Hepatocyte (in vitro differentiated cells): ENCODE measurements around the gene SLCO2A1. TPM values are rescaled to one million over a fixed set of nuclear protein-coding genes. Genes with fewer than 3 reads are reported as not detected.

Source experiments
- DNase-seq: peaks from one replicate; pipeline ENCODE4 v3.0.0-alpha.2; 2016; ENCODE audit warnings: low spot score
- H2AFZ ChIP-seq: fragments of 200-600 bp; sonication (generic); 2 replicates; pipeline ENCODE4 v1.6.0; 2016; ENCODE audit warnings: antibody characterized with exemption, mild to moderate bottlenecking
- H3K27ac ChIP-seq: fragments of 200-600 bp; sonication (generic); 2 replicates; pipeline ENCODE4 v1.5.1; 2016; ENCODE audit warnings: mild to moderate bottlenecking
- H3K27me3 ChIP-seq: fragments of 200-600 bp; sonication (generic); 2 replicates; pipeline ENCODE4 v1.6.1; 2016
- H3K36me3 ChIP-seq: fragments of 200-600 bp; sonication (generic); replicated peaks from 2 replicates; pipeline ENCODE4 v1.5.1; 2016; ENCODE audit warnings: low read depth; ENCODE audit not compliant: insufficient read depth
- H3K4me1 ChIP-seq: fragments of 200-600 bp; sonication (generic); 2 replicates; pipeline ENCODE4 v1.5.1; 2016; ENCODE audit warnings: mild to moderate bottlenecking, moderate library complexity; ENCODE audit not compliant: insufficient read depth
- H3K4me2 ChIP-seq: fragments of 200-600 bp; sonication (generic); 2 replicates; pipeline ENCODE4 v1.6.0; 2016
- H3K4me3 ChIP-seq: fragments of 200-600 bp; sonication (generic); 2 replicates; pipeline ENCODE4 v1.5.1; 2016; ENCODE audit warnings: mild to moderate bottlenecking
- H3K79me2 ChIP-seq: fragments of 200-600 bp; sonication (generic); 2 replicates; pipeline ENCODE4 v1.6.0; 2017; ENCODE audit warnings: mild to moderate bottlenecking
- H3K9me2 ChIP-seq: fragments of 200-600 bp; sonication (generic); replicated peaks from 2 replicates; pipeline ENCODE4 v1.6.0; 2017; ENCODE audit warnings: mild to moderate bottlenecking; ENCODE audit not compliant: insufficient read depth
- H3K9me3 ChIP-seq: fragments of 200-600 bp; sonication (generic); 2 replicates; pipeline ENCODE4 v1.5.1; 2016; ENCODE audit warnings: low read depth, mild to moderate bottlenecking
- H4K20me1 ChIP-seq: fragments of 200-600 bp; sonication (generic); 2 replicates; pipeline ENCODE4 v1.6.0; 2016; ENCODE audit warnings: mild to moderate bottlenecking; ENCODE audit not compliant: insufficient read depth, poor library complexity, severe bottlenecking
- CTCF ChIP-seq: fragments of 200-600 bp; sonication (generic); IDR thresholded peaks from 2 replicates; pipeline ENCODE4 v1.5.1; 2016; ENCODE audit warnings: antibody characterized with exemption, mild to moderate bottlenecking; ENCODE audit not compliant: poor library complexity
- EZH2 ChIP-seq: fragments of 200-600 bp; sonication (generic); IDR thresholded peaks from 2 replicates; pipeline ENCODE4 v1.6.1; 2016; ENCODE audit warnings: antibody characterized with exemption, mild to moderate bottlenecking, borderline replicate concordance
- EZH2phosphoT487 ChIP-seq: fragments of 200-600 bp; sonication (generic); IDR thresholded peaks from one replicate; pipeline ENCODE4 v1.6.1; 2018; ENCODE audit warnings: antibody characterized with exemption, mild to moderate bottlenecking, low read depth, moderate library complexity; ENCODE audit not compliant: unreplicated experiment, severe bottlenecking
- WGBS: methylation state at CpG from one replicate; pipeline ENCODE4 v1.1.6; 2016; ENCODE audit warnings: low lambda C conversion rate; ENCODE audit errors: missing lambda C conversion rate; 5-methylcytosine and 5-hydroxymethylcytosine counted together
- polyA plus RNA-seq: library from polyadenylated mRNA; unstranded; fragments of >200 nt; fragmentation: Nextera tagmentation; extraction: Ambion mirVana; gene quantifications from 2 replicates; pipeline ENCODE4 v1.2.1, GENCODE V29; 2016
- total RNA-seq: library from RNA; depleted of rRNA; stranded (reverse); fragments of >200 nt; gene quantifications from 2 replicates; pipeline ENCODE4 v1.2.3, GENCODE V29; 2014

The SLCO2A1 gene
- total and polyA plus RNA-seq, 2 experiments from 2014 or later, result 2.3 to 8.4 TPM

- H3K9me3 ChIP-seq, result no peaks in the 10 kb centered on the region
- 73% methylated on average over 4 of the region's 4 CpGs for WGBS
- H3K36me3 ChIP-seq, result no peaks in the 10 kb centered on the region
- H3K4me2 ChIP-seq, result no peak overlapping the region
- H3K27ac ChIP-seq, result no peak overlapping the region
- peaks cover 4% of the 10 kb centered on the region for H3K4me1 ChIP-seq
- H3K27me3 ChIP-seq, result no peaks in the 10 kb centered on the region
- no peaks in the 10 kb centered on the region for H3K9me2 ChIP-seq
- H2AFZ ChIP-seq, result no peak overlapping the region
- no peak for DNase-seq
- no peaks in the 10 kb centered on the region for H4K20me1 ChIP-seq
- H3K79me2 ChIP-seq, result no peaks in the 10 kb centered on the region
- TF ChIP-seq CTCF, result no peak
- TF ChIP-seq EZH2phosphoT487, result no peak
- TF ChIP-seq EZH2, result no peak
- no peak overlapping the region for H3K4me3 ChIP-seq
Measured at GRCh38 chr3:133924041-133924440, 105.7 kb downstream of the SLCO2A1 start.

DNA sequence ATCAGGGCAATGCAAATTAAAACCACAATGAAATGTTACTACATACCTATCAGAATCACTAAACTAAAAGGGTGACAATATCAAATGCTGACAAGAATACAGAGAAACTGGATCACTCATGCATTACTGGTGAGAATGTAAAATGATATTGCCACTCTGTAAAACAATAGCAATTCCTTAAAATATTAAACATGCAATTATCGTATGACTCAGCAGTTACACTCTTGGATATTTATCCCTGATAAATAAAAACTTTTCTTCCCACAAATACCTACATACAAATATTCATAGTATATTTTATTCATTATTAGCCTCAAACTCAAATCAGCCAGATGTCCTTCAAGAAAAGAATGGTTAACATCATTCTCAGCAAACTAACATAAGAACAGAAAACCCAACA, 108.1 kb downstream of the SLCO2A1 start:
- Histone ChIP-seq H4K20me1 (no peaks in the 10 kb centered on the region), H3K27ac (no peak overlapping the region), H3K27me3 (no peaks in the 10 kb centered on the region), H3K9me2 (no peaks in the 10 kb centered on the region), H3K79me2 (no peaks in the 10 kb centered on the region), H3K9me3 (no peaks in the 10 kb centered on the region), H3K4me1 (no peaks in the 10 kb centered on the region), H3K4me2 (no peak overlapping the region), H3K36me3 (no peaks in the 10 kb centered on the region), H3K4me3 (no peak overlapping the region), H2AFZ (no peak overlapping the region)
- no peak for DNase-seq
- 100% methylated on average over 1 of the region's 1 CpG for WGBS
- TF ChIP-seq EZH2, result no peak
- no peak for TF ChIP-seq EZH2phosphoT487
- TF ChIP-seq CTCF, result no peak

GRCh38 chr3:133917144-133917543, 112.6 kb downstream of the SLCO2A1 start:
- Histone ChIP-seq H3K36me3 (no peaks in the 10 kb centered on the region), H4K20me1 (no peaks in the 10 kb centered on the region), H3K27ac (no peak overlapping the region), H3K9me2 (no peaks in the 10 kb centered on the region), H2AFZ (no peak overlapping the region), H3K27me3 (no peaks in the 10 kb centered on the region), H3K4me1 (no peaks in the 10 kb centered on the region), H3K4me2 (no peak overlapping the region), H3K4me3 (no peak overlapping the region), H3K79me2 (no peaks in the 10 kb centered on the region), H3K9me3 (no peaks in the 10 kb centered on the region)
- no peak for DNase-seq
- TF ChIP-seq CTCF (no peak), EZH2phosphoT487 (no peak), EZH2 (no peak)
